HTERT RPE-1 (cell line): Measurements from ENCODE around the gene FAM131A.

Source experiments
- in situ Hi-C: fragments of 300-500 bp; cut with MboI; formaldehyde crosslinking; loops from 4 replicates; pipeline ENCODE4 v1.14.3; 2020; ENCODE audit warnings: low sequenced_read_pairs

The FAM131A gene

DNA sequence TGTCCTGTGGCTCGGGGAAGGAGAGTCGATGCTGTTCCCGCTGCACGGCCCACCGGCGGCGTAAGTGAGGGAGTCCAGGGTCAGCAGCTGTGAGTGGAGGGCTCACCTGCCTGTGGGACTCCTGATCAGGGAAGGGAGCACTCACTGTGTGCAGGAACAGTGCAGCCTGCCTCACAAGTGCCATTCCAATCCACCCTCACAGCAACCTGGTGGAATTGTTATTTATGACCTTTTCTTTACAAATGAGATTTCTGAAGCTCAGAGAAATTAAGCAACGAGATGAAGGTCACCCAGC lies 51.5 kb downstream of the FAM131A start:
- in situ Hi-C loops = no loop called here

- in situ Hi-C loops = no loop called here
Observed at GRCh38 chr3:184389384-184389783, 52.0 kb downstream of the FAM131A start.

GRCh38 chr3:184389935-184390528 lies 52.6 kb downstream of the FAM131A start:
- in situ Hi-C loops = no loop called here

DNA sequence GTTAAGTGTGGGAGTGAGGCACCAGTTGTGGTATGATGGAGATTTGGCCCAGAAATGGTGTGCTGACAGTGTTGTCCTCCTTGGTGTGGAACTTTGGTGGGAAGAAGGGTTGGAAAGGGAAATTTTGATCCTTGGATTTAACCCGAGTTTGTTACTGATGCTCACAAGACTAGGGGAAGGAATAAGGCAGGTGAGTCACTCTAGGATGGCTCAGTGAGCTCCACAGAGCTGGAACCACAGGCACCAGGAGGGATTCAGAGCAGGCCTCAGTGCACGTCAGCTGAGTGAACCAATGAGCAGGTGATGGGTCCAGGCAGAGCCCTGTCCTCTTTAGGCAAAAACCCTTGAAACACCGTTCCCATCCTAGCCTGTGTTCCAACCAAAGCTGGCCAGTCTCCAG lies 53.9 kb downstream of the FAM131A start:
- in situ Hi-C loops = no loop called here

- in situ Hi-C loops = no loop called here
Observed at GRCh38 chr3:184395320-184395660, 57.9 kb downstream of the FAM131A start.
